GM18517 (cell line): Measurements from ENCODE around the gene LAMP2.
"Not testable (repeated sequence)": the region's sequence is repeated elsewhere in the genome, so short reads cannot be mapped to it uniquely, and the experiment has no call there.

Experiments
- ATAC-seq: cut with Tn5 transposase; IDR thresholded peaks from one replicate; pipeline ENCODE4 v1.9.1; 2021; ENCODE audit warnings: mild to moderate bottlenecking, moderate library complexity; ENCODE audit not compliant: unreplicated experiment

LAMP2 gene

DNA sequence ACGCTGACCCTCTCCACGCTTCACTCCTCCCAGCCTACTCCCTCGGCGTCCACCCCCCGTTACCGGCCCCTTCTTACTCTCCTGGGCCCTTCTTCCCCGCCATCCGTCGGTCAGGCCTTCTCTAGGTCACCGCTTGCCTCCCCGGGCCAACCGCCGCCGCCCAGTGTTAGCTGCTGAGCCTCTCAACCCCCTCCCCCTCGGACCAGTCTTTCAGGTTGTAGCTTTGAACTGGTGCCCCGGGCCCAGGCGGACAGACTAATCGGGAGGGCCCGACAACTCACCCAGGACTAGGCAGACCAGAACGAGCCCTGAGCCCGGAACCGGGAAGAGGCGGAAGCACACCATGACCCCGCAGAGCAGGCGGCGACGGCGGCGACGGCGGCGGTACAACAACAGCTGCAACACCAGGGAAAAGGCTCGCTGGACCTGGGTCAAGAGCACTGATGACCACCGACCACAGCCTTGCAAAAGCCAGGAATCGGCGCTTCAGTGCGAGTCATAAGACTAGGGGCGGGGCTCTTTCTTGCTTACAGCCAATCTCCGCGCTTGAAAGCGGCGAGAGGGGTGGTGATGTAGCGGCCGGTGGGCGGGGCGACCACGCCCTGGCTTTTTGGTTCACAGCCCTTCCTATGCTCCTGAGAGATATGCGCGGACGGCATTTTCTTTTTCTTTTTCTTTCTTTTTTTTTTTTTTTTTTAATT, at the start of gene LAMP2:
Gene LAMP2, minus strand, starts transcription at position 472 of the 701 bp plus-strand sequence. Its CDS starts 127 bp downstream, at position 345.
- ATAC-seq: peak; percentile 90

DNA sequence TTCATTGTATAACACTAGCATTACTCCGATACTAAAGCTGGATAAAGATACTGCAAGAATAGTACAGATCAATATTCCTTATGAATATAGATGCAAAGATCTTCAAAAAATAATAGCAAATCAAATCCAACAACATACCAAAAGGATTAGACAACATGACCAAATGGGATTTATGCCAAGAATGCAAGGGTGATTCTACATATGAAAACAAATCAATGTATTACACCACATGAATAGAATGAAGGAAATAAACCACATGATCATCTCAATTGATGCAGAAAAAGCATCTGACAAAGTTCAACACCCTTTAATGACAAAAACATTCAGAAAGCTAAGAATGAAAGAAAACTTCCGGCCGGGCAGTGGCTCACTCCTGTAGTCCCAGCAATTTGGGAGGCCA, 48.8 kb upstream of the LAMP2 start:
- ATAC-seq: no peak

DNA sequence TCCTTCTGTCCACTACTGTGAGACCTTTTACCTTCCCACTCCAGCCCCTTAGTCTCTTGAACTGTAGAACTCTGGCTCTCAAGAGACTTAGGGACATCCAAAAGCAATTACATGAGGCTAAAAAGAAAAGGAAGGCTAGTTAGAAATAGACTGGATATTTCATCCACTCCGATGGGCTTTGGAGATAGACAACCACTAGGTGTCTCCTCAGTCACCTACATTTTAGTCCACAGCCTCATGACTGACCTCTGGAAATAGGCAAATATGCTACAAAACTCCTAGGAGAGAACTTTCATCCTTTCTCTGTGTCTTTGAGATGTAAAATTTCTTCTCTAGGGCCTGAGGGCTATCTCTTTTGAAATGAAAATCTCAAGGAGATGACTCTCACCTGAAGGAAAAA, 45.1 kb upstream of the LAMP2 start:
- ATAC-seq: no peak

DNA sequence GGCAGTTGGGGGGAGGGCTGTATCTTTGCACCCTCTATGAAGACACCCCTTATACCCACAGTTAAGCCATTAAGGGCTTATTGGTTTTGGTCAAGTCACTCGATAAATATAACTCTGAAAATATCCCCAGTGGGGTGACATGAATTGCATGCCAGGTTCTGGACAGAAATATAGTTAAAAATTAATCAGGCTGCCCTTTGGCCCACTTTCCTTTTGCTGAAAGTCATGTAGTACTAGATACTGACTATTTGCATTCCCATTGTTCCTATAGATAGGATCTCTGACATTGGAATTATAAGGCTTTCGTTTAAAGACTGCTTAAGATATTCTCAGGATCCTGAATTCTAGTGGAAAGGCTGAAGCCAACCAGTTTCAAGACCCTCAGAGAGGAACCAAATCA, 43.5 kb upstream of the LAMP2 start:
- ATAC-seq: no peak

DNA sequence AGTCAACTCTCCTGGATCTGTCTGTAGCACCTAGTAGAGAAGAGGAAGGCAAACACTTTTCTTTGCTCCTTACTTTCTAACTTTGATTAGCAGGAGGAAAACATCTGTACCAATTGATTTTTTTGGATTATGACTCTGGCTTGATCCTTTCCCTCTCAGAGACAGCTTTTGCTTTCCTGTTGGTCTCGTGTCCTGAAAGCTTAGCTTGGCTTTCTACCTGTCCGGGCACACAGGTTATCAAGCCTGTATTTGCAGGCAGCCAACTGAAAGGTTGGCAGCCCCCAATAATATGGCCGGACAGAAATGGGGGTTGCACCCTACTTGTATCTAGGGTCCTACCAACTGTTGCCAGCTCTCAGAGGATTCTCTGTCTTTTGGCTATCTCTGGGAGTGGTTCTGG, 43.1 kb upstream of the LAMP2 start:
- no peak for ATAC-seq

DNA sequence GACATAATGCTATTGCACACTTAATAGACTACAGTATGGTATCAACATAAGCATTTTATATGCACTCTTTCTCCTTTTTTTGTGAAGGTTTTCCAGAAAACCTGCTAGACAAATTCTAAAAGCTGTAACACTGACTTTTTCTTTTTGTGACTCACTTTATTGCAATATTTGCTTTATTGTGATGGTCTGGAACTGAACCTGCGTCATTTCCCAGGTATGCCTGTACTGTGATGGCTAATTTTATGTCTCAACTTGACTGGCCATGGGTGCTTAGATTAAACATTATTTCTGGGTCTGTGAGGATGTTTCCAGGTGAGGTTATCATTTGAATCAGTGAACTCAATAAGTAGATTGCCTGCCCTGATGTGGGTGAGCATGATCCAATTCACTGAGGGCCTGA, 35.5 kb upstream of the LAMP2 start:
- ATAC-seq: no peak

DNA sequence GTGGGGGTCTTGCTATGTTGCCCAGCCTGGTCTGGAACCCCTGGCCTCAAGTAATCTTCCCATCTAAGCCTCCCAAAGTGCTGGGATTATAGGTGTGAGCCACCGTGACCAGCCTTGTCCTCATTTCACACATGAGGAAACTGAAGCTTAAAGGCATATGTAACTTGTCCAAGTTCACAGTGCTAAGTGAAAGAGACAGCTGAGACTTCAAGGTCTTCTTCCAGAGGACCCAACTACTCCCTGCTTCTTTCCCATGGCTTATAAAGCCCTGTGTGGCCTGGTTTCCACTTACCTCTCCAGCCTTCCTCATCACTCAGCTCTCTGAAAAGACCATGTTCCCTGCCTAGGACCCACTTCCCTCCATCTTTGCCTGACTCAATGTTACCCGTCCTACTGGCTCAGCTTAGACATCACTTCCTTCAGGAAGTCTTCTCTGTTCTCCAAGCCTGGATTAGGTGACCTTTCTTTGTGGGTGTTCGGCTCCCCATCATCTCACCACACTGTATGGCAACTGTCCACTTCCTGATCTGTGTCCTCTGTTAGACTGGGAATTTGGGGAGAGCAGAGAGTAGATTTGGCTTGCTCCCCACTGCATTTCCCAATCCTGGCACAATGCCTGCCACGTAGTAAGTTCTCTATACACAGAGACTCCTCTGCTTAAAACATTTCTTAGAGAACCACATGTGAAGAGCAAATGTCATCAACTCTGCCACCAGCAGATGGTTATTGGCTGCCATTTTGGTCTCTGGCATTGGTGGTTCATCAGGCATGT, 30.4 kb upstream of the LAMP2 start:
- ATAC-seq: no peak

DNA sequence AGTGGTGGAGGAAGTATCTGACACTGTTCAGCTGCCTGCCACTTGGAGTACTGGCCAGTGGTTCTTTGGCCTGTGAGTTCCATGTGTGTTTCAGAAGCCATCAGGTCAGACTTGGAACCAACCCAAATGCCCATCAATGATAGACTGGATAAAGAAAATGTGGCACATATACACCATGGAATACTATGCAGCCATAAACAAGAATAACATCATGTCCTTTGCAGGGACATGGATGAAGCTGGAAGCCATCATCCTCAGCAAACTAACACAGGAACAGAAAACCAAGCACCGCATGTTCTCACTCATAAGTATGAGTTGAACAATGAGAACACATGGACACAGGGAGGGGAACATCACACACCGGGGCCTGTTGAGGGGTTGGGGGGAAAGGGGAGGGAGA, 21.0 kb upstream of the LAMP2 start:
- not testable (repeated sequence) for ATAC-seq

DNA sequence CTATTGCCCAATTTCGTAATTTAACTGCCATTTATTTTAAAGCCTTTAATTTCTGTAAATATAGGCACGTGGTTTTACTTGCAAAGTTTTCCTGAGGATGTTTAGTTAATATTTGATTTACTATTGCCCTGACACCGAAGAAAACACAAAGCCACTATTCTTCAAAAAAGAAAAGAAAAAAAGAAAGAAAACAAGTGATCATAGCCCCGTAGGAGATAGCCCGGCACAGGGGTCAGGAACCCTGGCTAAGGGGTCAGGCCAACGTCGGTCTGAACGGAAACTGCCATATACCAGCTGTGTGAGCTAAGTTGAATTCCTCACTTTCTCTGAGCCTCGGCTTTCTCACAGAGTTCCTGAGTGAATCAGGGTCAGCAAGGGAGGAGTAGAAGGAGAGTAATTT, 17.7 kb upstream of the LAMP2 start:
- ATAC-seq: no peak

DNA sequence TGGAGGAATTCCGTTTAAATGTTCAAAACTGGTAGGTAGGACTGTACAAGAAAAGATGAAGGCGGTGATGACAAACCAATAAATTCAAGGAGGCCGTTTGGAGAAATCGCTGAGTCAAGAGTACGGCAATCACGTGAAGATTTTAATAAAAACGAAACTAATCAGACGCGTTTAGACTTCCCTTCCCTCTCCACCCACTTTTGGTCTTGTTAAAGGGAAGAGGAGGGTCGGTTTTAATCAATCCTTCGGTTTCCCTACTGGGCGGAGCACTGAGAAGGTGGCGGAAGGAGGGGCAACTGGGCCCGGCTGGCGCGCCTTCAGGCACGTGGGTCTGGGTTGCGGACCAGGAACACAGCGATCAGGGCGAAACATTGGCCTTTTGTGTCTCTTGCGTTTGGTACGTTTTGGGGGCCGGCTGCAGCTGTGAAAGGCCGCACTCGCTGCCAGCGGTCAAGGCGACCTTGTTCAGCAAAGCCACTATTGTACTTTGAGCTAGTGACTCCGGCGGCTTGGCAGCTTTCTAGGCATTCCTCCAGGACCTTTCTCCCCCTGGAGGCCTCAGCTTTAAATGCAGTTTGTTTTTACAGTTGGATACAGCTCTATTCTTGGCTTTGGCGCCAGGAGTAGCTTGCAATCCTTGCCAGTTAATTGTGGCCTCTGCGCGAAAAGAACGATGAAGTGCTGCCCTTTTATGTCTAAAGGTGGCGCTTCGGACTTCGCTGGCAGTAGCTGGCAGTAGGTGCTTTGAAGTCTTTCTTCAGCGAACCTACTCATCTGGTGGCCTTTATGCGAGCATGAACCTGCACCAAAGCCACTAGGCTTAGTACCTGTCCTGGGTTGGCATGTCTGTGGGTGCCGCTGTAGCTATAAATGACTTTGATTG, 16.8 kb upstream of the LAMP2 start:
- ATAC-seq: peak; percentile 69

DNA sequence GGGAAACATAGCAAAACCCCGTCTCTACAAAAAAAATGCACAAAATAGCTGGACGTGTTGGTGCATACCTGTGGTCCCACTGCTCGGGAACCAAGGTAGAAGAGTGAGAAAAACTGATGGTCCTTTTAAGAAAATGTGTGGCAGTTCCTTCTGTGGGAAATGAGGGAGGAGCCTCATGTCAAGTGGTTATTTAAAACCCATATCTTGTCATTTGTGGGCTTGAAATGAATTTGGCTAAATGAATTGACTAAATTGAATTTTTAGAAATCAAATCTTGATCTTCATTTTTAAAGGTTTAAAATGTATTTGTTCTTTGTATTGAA, 16.2 kb upstream of the LAMP2 start:
- ATAC-seq: peak; percentile 15

DNA sequence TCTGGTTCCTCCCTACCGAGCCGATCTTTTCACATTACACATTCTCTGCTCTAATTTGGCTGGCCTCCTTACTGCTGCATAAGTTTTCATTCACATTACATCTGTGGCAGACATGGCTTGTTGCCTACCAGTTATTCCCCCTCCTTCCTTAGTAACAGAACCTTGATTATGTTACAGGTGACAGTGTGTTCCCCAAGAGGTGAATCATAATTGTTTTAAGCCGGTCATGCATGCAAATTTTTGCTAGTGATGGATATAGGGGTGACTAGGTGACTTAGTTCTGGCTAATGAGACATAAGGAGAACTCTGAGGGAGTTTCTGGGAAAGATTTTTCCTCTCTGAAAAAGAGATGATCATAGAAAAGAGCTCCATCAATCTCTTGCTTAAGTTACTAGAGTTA, 8.4 kb upstream of the LAMP2 start:
- ATAC-seq: no peak

DNA sequence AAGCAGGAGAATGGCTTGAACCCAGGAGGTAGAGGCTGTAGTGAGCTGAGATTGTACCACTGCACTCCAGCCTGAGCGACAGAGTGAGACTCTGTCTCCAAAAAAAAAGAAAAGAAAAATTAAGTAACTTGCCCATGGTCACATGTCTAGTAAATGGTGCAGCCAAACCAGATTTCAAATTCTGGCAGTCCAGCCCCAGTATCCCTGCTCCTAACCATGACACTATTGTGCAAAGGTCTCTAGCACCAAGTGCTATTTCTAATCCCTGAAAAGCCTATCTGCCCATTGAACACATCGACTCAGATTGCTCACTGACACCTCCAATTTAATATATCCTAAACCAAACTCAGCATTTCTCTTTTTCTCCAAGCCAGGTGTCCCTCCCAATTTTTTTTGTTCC, 7.6 kb upstream of the LAMP2 start:
- ATAC-seq: no peak

DNA sequence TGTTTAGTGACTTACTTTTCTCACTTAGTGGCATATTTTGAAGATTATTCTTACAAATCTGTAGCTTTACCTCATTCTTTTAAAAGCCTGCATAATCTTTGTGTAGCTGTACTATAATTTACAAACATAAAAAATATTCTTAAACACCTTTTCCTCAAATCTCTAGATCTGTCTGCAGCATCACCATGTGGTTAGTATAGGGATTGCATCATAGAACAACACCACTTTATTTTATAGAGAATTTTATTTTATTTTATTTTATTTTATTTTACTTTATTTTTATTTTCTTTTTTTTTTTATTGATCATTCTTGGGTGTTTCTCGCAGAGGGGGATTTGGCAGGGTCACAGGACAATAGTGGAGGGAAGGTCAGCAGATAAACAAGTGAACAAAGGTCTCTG, 6.4 kb upstream of the LAMP2 start:
- ATAC-seq: not testable (repeated sequence)

DNA sequence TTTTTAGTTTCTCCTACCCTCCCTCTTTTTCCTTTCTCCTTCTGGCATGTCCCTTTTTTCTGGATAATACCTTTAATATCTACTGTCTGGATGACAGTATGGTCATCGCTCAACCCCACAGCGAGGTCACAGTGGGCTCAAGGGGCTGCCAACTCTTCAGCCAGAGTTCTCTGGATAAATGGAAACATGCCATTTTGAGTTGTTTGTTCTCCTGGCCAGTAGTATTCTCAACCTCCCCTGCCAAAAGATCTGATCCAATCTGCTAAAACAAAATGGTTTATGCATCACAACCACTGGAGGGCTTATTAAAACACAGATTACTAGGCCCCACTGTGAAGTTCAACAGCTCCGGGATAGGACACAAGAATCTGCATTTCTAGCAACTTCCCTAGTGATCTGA, 5.0 kb upstream of the LAMP2 start:
- no peak for ATAC-seq

DNA sequence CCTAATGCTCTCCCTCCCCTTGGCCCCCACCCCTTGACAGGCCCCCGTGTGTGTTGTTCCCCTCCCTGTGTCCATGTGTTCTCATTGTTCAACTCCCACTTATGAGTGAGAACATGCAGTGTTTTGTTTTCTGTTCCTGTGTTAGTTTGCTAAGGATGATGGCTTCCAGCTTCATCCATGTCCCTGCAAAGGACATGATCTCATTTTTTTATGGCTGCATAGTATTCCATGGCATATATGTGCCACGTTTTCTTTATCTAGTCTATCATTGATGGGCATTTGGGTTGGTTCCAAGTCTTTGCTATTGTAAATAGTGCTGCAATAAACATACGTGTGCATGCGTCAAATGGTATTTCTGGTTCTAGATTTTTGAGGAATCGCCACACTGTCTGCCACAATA, 561 bp upstream of the LAMP2 start:
- ATAC-seq: not testable (repeated sequence)

DNA sequence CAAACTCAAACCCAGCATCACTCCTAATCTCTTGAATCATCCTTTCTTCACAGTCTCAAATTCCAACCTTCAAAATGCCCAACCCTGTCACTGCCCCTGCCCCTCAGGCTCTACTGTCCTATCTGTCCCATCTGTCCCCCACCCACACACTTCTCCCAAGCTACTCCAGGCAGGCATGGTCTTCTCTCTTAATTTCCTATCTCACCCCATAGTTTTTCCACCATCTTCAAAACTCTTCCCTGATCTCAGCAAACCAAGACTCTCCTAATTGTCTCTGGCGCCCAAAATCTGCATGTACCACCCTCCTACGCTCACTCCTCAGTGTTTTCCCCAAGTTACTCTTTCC, 644 bp downstream of the LAMP2 start:
- ATAC-seq: no peak

DNA sequence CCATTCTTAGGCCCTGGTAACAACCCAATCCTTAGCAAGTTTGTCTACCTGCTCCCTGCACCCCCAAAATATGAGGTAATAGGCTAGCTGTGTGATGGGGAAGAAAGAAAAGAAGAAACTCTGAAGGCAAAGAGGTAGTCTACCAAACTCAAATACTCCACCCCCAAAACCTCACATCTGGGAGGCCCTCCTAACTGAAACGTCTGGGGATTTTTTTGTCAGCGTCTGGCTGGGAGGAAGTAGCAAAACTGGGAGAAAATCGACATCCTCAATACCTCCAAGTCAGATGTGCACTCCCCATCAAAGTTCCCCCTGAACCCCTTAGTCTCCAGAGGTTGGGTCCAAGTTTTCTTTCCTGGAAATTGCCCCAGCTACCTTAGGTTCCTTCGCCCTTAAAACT, 1.0 kb downstream of the LAMP2 start:
- no peak for ATAC-seq

DNA sequence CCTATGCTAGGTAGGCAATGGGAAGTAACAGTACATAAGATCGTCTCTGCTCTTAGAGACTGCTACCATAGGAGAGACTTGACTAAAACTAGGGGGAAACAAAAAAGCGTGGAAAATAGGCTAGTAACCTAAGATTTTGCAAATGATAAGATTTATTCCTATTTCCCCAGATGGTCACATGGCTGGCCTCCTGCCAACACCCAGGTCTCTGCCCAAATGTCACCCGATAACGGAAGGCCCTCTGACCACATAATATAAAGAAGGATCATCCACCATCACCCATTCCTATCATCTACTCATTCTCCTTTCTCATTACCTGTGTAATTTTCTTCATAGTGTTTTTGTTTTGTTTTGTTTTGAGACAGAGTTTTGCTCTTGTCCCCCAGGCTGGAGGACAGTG, 4.7 kb downstream of the LAMP2 start:
- ATAC-seq: no peak

DNA sequence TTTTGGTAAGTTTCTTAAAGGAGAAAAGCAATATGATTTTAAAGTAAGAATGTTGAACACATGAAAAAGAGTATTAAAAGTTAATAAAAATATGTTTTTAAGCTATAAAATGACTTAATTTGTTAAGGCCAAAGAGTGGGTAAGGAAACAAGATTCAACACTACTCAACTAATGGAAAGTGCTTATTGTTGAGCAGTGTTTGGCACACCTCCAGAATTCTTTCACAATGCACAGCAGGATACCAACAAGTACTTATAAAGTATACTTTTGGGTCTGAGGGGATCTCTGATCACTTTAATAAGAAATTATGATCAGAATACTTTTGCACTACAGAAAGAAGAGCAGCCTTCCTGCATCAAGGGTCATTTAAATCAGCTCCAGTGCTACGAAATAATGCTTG, 5.9 kb downstream of the LAMP2 start:
- no peak for ATAC-seq

DNA sequence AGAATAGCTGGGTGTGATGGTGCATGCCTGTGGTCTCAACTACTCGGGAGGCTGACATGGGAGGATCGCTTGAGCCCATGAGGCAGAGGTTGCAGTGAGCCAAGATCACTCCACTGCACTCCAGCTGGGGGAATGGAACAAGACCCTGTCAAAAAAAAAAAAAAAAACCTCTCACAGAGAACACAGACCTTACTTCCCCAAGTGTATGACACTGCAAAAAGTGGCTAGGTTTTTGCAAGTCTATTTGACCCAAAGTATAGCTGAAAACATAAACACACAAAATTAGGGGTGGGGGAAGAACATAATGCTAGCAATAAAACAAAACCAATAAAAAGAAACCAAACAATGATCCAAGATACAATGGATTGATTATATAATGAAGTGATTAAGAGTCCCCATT, 6.7 kb downstream of the LAMP2 start:
- no peak for ATAC-seq

DNA sequence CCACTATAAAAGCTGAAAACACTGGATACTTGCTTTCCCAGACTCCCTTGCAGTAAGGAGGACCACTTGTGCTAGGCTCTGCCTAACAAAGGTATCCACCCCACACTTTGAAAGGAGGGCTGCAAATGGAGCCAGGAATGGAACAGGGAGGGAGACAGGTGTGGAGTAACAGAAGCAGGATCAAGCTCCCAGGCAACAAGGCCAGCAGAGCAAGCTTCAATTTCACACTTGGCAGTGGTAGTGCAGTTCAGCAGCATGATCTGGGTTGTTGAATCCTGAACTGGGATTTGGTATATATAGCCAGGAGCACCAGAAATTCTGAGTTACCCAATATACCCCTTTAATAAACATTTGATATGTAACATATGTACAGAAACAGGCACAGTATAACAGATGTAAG, 9.8 kb downstream of the LAMP2 start:
- ATAC-seq: no peak
